B cell (primary cell): ENCODE measurements around the gene CHST1. TPM values are rescaled to one million over a fixed set of nuclear protein-coding genes. Genes with fewer than 3 reads are reported as not detected.

Source experiments
- ATAC-seq: fragments of 200-7000 bp; cut with Tn5 transposase; one replicate; pipeline ENCODE4 v1.10.0; 2021; ENCODE audit warnings: low read depth, mild to moderate bottlenecking, moderate number of reproducible peaks, moderate library complexity
- CTCF ChIA-PET: fragments of 350-600 bp; sonication (Branson Sonifier 250); formaldehyde crosslinking; loops from one replicate; lab custom pipeline; 2021; ENCODE audit warnings: antibody characterized with exemption, inconsistent platforms; lab: Charles Lee
- POLR2A ChIA-PET: fragments of 350-600 bp; sonication (Branson Sonifier 250); formaldehyde crosslinking; loops from one replicate; lab custom pipeline; 2021; ENCODE audit warnings: antibody characterized with exemption; lab: Charles Lee
- DNase-seq: peaks from one replicate; pipeline ENCODE4 v3.0.0; 2013
- H2AFZ ChIP-seq: 2 replicates; pipeline ENCODE4 v1.6.1; 2012; ENCODE audit warnings: mild to moderate bottlenecking, low read depth, low read length; ENCODE audit not compliant: insufficient read depth, poor library complexity, severe bottlenecking
- H3K27ac ChIP-seq, 2 donors: 1 replicate in 1 of 2; 2 replicates in 1 of 2; pipeline ENCODE4 v1.5.1; 2012 to 2013; ENCODE audit warnings: low read length in 2 of 2, mild to moderate bottlenecking in 2 of 2, moderate library complexity in 1 of 2
- H3K27me3 ChIP-seq, 4 experiments: fragments of 200-600 bp in 1 of 4; sonication (generic) in 1 of 4; replicated peaks in 1 of 4; 1 replicate in 2 of 4; 2 replicates in 2 of 4; pipeline versions ENCODE4 v1.6.1 to v1.7.0; 2013 to 2016; ENCODE audit warnings: low read length in 3 of 4, mild to moderate bottlenecking in 2 of 4, mixed read lengths in 1 of 4, moderate library complexity in 1 of 4; ENCODE audit not compliant: insufficient read depth in 4 of 4, control insufficient read depth in 3 of 4; ENCODE audit errors: control extremely low read depth in 1 of 4
- H3K36me3 ChIP-seq, 2 experiments: replicated peaks in 1 of 2; 1 replicate in 1 of 2; 2 replicates in 1 of 2; pipeline versions ENCODE4 v1.6.1 to v1.7.1; 2013; ENCODE audit warnings: low read length in 1 of 2; ENCODE audit not compliant: insufficient read depth in 2 of 2, control insufficient read depth in 1 of 2; ENCODE audit errors: control extremely low read depth in 1 of 2, extremely low read depth in 1 of 2
- H3K4me1 ChIP-seq, 2 donors: fragments of 200-600 bp in 1 of 2; sonication (generic) in 1 of 2; 1 replicate in 1 of 2; 2 replicates in 1 of 2; pipeline versions ENCODE4 v1.5.1 to v1.6.1; 2013 to 2017; ENCODE audit warnings: low read length in 2 of 2; ENCODE audit not compliant: control insufficient read depth in 2 of 2, insufficient read depth in 2 of 2
- H3K4me2 ChIP-seq: replicated peaks from 2 replicates; pipeline ENCODE3; 2012; ENCODE audit warnings: mild to moderate bottlenecking, low read depth, low read length; ENCODE audit not compliant: poor library complexity, severe bottlenecking
- H3K4me3 ChIP-seq, 5 experiments: fragments of 200-600 bp in 1 of 5; sonication (generic) in 1 of 5; 1 replicate in 3 of 5; 2 replicates in 2 of 5; pipeline versions ENCODE4 v1.5.1 to v1.7.0; 2011 to 2016; ENCODE audit warnings: low read length in 4 of 5, mild to moderate bottlenecking in 4 of 5, low read depth in 2 of 5, control low read depth in 1 of 5, moderate library complexity in 1 of 5; ENCODE audit not compliant: insufficient read depth in 1 of 5; ENCODE audit errors: control extremely low read depth in 1 of 5, extremely low read depth in 1 of 5
- H3K79me2 ChIP-seq: fragments of 200-600 bp; sonication (generic); one replicate; pipeline ENCODE4 v1.6.0; 2016; ENCODE audit warnings: low read length; ENCODE audit not compliant: control insufficient read depth, insufficient read depth
- H3K9ac ChIP-seq: fragments of 200-600 bp; sonication (generic); 2 replicates; pipeline ENCODE4 v1.6.1; 2017; ENCODE audit warnings: mild to moderate bottlenecking, low read length, moderate library complexity
- H3K9me3 ChIP-seq, 3 donors: one replicate each; pipeline versions ENCODE4 v1.6.1 to v1.7.1; 2013; ENCODE audit warnings: low read length in 2 of 3; ENCODE audit not compliant: control insufficient read depth in 2 of 3, insufficient read depth in 1 of 3; ENCODE audit errors: control extremely low read depth in 1 of 3
- H4K20me1 ChIP-seq: 2 replicates; pipeline ENCODE4 v1.6.0; 2012; ENCODE audit warnings: mild to moderate bottlenecking, low read length; ENCODE audit not compliant: insufficient read depth, control insufficient read depth, poor library complexity, severe bottlenecking
- H3K27ac Mint-ChIP-seq: one replicate; pipeline ENCODE4 v1.8.0; 2021; ENCODE audit warnings: mixed read lengths
- H3K27me3 Mint-ChIP-seq: one replicate; pipeline ENCODE4 v1.8.0; 2021; ENCODE audit warnings: mixed read lengths
- H3K4me1 Mint-ChIP-seq: one replicate; pipeline ENCODE4 v1.8.0; 2021; ENCODE audit warnings: mixed read lengths
- H3K4me3 Mint-ChIP-seq: one replicate; pipeline ENCODE4 v1.8.0; 2021; ENCODE audit warnings: mixed read lengths
- H3K9me3 Mint-ChIP-seq: one replicate; pipeline ENCODE4 v1.8.0; 2022; ENCODE audit warnings: mixed read lengths; ENCODE audit not compliant: insufficient read depth
- CTCF ChIP-seq: fragments of 200-600 bp; IDR thresholded peaks from one replicate; pipeline ENCODE4 v1.8.0; 2022; ENCODE audit warnings: antibody characterized with exemption, mild to moderate bottlenecking
- EZH2 ChIP-seq: IDR thresholded peaks from 2 replicates; pipeline ENCODE4 v1.6.1; 2012; ENCODE audit warnings: borderline replicate concordance, low read depth, mild to moderate bottlenecking, moderate library complexity, low read length; ENCODE audit not compliant: insufficient read depth, poor library complexity, severe bottlenecking
- WGBS: methylation state at CpG from one replicate; pipeline ENCODE4 v1.1.5; 2013; ENCODE audit warnings: missing lambda C conversion rate; ENCODE audit not compliant: insufficient coverage; 5-methylcytosine and 5-hydroxymethylcytosine counted together
- intact Hi-C: fragments of 100-400 bp; cut with micrococcal nuclease; formaldehyde crosslinking; loops from one replicate; pipeline ENCODE4 v1.10.0; 2022
- polyA plus RNA-seq: library from polyadenylated mRNA; depleted of rRNA; stranded (reverse); fragments of >200 nt; gene quantifications from 2 replicates; pipeline ENCODE4 v1.2.3, GENCODE V29; 2012
- total RNA-seq, 2 donors: library from RNA; stranded (reverse); fragments of 120-200 nt in 1 of 2; gene quantifications; 1 replicate in 1 of 2; 2 replicates in 1 of 2; pipeline versions ENCODE4 v1.2.3 to v1.2.4, GENCODE V29; 2013 to 2022

Gene CHST1
- total and polyA plus RNA-seq, 2 donors (not counting 1 experiment from before 2014, with no cell fraction given): not detected

GRCh38 chr11:45708887-45709663, 43.7 kb upstream of the CHST1 start:
- Histone ChIP-seq H3K4me3 (no peak overlapping the region), H3K79me2 (no peaks in the 10 kb centered on the region), H3K27me3 (peaks cover 0 to 23% (median under 1%) of the 10 kb centered on the region in 4 experiments), H3K9me3 (no peaks in the 10 kb centered on the region), H2AFZ (no peak overlapping the region), H3K9ac (no peak overlapping the region), H3K4me2 (no peak overlapping the region), H3K27ac (no peak overlapping the region), H3K36me3 (no peaks in the 10 kb centered on the region), H3K4me1 (no peaks in the 10 kb centered on the region), H4K20me1 (no peaks in the 10 kb centered on the region)
- no peak for ATAC-seq
- Mint-ChIP-seq H3K9me3 (no peaks in the 10 kb centered on the region), H3K27ac (no peak overlapping the region), H3K27me3 (peaks cover 55% of the 10 kb centered on the region), H3K4me3 (no peak overlapping the region), H3K4me1 (no peaks in the 10 kb centered on the region)
- ChIA-PET CTCF (no interaction called here), POLR2A (no interaction called here)
- intact Hi-C loops: no loop called here
- DNase-seq: no peak
- TF ChIP-seq CTCF: no peak
- TF ChIP-seq EZH2: no peak
- no CpG with 5 or more reads among the region's 6 CpGs for WGBS

- H3K9me3 Mint-ChIP-seq: no peaks in the 10 kb centered on the region
- Histone ChIP-seq H4K20me1 (no peaks in the 10 kb centered on the region), H3K9ac (no peak overlapping the region), H3K4me3 (no peak overlapping the region), H3K9me3 (no peaks in the 10 kb centered on the region), H3K27me3 (peaks cover 0 to 16% (median 0%) of the 10 kb centered on the region in 4 experiments), H2AFZ (no peak overlapping the region), H3K27ac (no peak overlapping the region), H3K4me1 (no peaks in the 10 kb centered on the region), H3K79me2 (no peaks in the 10 kb centered on the region), H3K36me3 (no peaks in the 10 kb centered on the region), H3K4me2 (no peak overlapping the region)
- no peaks in the 10 kb centered on the region for H3K4me1 Mint-ChIP-seq
- POLR2A ChIA-PET: no interaction called here
- 30% methylated on average over 2 of the region's 2 CpGs for WGBS
- CTCF ChIA-PET: no interaction called here
- peaks cover 42% of the 10 kb centered on the region for H3K27me3 Mint-ChIP-seq
- ATAC-seq (no peak), DNase-seq (no peak)
- H3K4me3 Mint-ChIP-seq: no peak overlapping the region
- H3K27ac Mint-ChIP-seq: no peak overlapping the region
- intact Hi-C loops: no loop called here
- no peak for TF ChIP-seq EZH2
- TF ChIP-seq CTCF: no peak
Measured at GRCh38 chr11:45704635-45705034, 39.2 kb upstream of the CHST1 start.
